Skin epidermis (tissue), 12 donors: ENCODE measurements around the gene ZNF407.

Experiments used
- H3K27ac ChIP-seq, 21 experiments: fragments of 200-600 bp; sonication (generic) in 11 of 21; one replicate each; pipeline ENCODE4 v1.5.0; 2020; ENCODE audit warnings: mild to moderate bottlenecking in 3 of 21, inconsistent platforms in 2 of 21, moderate library complexity in 2 of 21
- H3K4me3 ChIP-seq, 7 experiments: fragments of 200-600 bp; sonication (generic) in 2 of 7; one replicate each; pipeline ENCODE4 v1.5.0; 2020; ENCODE audit warnings: inconsistent platforms in 2 of 7, mild to moderate bottlenecking in 2 of 7, moderate library complexity in 1 of 7

Gene ZNF407

DNA sequence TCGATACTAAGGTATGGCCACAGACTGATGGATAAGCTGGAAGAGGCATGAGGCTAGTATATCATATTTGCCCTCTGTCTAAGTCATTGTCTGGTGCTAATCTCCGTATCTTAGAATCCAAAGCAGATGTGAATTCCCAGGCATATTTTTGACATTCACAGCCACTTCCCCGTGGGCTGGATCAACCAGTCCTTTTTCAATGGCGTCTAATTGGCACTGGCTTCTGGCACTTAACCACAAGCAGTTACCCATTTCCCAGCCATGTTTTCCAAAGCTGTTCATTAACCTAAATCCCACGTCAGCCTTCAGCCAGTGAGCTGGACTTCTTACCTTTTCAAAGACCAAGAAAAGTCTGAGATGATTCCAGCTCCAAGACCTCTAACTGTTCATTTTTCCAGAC, 20.7 kb upstream of the ZNF407 start:
- Histone ChIP-seq H3K4me3 (no peak overlapping the region), H3K27ac (no peak overlapping the region)

DNA sequence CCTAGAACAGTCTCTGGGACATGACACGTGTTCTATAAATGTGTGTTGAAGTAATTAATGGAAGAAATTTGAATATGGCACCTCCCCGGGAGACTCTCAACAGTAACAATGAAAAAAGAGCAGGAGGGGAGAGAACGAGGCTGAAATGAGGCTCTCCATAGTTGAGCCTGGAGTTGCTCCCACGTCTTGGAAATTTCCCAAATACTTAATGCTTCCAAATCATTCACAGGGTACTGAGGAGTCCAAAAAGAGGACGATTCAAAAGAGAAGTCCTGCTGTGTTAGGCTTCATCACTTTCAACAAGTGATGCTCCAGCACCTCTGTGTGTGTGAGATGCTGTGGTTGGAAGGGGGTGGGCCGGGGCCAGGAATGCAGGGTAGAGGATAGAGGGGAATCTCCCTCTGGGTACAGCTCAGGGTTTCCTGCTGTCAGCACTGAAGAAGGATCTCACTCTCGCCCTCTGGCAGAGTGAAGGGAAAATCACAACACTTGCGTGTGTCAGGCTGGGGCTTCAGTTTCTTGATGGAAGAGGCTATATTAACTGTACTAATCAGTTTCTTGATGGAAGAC, 18.1 kb upstream of the ZNF407 start:
- H3K27ac ChIP-seq, result no peak overlapping the region

DNA sequence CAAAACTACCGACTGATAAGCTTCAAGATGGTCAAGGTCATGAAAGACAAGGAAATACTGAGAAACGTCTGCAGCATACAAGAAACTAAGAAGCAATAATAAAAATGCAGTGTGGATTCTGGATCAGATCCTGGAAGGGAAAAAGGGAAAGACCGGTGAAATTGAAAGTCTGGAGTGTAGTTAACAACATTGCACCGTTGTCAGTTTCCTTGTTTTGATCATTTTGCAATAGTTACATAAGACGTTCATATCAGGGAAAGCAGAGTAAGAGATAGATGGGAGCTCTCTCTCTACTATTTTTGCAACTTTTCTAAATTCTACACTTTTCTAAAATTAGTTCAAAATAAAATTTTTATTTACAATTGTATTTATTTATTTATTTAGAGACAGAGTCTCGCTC, 15.0 kb upstream of the ZNF407 start:
- Histone ChIP-seq H3K27ac (no peak overlapping the region), H3K4me3 (no peak overlapping the region)

More for the DNA sequence above, 18.1 kb upstream of the ZNF407 start:
- H3K4me3 ChIP-seq, result no peak overlapping the region

DNA sequence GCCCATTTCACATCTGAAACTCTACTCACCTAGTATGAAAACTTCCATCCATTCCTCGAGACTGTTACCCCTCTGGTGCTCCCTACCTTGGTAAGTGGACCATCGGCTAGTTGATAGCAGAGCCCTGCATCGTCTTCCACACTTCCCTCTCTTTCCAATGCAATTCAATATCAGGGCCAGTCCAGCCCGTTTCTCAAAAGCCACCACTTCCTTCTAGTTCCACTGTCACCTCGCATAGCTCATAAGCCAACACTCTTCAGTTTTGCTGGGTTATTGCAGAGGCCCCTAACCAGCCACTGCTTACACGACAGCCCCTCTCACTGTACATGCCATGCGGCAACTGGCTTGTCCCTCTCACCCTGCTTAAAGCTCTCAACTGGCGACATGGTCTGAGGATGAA, 10.2 kb upstream of the ZNF407 start:
- Histone ChIP-seq H3K27ac (no peak overlapping the region), H3K4me3 (no peak overlapping the region)

DNA sequence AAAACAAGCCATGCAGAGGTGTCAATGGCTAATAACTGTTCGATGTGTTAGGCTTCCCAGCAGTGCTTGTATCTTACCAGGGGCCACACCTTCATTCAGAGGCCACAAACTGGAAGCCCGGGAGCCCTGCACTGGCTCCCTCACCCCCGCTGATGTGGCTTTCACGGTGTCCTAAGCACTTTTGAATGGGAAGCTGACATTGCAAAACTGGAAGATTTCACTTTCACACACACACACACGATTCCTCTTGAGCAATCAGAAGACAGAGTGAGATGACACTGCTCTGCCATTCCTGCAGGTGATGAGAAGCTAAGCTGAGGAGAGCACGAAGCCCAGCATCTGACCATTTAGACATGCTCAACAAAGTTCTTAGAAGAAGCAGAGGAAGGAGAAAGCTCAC, 8.6 kb upstream of the ZNF407 start:
- no peak overlapping the region for H3K4me3 ChIP-seq
- no peak overlapping the region for H3K27ac ChIP-seq

DNA sequence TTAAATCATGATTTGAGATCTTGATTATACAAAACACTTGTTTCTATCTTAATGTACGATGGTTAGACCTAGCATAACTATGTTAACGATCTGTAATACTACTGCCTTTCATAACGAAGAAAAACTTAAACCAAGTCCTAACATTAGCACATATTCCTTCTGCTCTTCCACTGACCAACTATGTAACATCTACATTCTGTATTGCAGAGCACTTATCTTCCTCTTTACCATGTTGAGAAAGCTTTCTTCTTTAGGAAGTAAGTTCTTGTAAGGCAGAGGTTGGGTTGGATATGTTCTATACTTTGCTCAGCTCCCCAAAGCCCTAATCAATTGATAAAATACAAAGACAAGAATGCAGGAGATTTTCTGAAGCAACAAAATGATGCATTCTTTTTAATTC, 7.9 kb upstream of the ZNF407 start:
- no peak overlapping the region for H3K4me3 ChIP-seq
- no peak overlapping the region for H3K27ac ChIP-seq

DNA sequence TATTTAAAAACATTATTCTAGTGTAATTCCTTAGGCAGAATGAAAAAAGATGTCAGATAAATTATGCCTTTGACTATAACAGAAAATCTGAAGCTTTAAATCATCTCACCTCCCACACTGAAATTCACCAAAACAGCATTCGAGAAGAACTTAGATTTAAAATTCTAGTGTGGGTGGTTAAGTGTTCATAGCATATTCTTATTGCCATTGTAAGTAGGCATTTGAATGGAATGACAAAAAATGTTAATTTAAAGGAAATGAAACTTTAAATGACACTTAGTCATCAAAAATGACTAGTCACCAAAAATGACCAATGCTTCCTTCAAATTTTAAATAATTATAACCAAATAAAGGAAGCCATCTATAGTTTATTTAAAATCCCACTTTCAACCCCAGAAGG, 7.0 kb upstream of the ZNF407 start:
- no peak overlapping the region for H3K4me3 ChIP-seq
- H3K27ac ChIP-seq, result no peak overlapping the region

DNA sequence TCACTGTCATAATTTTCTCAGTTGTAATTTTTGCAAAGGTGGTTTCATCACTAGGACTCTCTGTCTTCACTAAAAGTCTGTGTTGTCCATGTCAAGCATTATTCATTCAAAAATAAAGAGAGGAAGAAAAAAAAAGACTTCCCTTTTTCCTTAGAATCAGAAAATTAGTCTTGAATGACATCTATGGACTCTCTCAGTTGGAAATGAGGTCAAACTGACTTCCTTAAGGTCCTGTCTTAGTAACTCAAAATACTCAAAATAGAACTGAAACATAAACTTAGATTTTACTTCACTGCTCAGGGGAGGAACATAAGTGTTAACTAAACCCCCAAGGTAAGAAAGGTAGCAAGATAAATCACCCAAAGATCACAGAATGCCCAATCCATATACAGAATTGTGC, 2.2 kb upstream of the ZNF407 start:
- Histone ChIP-seq H3K27ac (no peak overlapping the region), H3K4me3 (no peak overlapping the region)

DNA sequence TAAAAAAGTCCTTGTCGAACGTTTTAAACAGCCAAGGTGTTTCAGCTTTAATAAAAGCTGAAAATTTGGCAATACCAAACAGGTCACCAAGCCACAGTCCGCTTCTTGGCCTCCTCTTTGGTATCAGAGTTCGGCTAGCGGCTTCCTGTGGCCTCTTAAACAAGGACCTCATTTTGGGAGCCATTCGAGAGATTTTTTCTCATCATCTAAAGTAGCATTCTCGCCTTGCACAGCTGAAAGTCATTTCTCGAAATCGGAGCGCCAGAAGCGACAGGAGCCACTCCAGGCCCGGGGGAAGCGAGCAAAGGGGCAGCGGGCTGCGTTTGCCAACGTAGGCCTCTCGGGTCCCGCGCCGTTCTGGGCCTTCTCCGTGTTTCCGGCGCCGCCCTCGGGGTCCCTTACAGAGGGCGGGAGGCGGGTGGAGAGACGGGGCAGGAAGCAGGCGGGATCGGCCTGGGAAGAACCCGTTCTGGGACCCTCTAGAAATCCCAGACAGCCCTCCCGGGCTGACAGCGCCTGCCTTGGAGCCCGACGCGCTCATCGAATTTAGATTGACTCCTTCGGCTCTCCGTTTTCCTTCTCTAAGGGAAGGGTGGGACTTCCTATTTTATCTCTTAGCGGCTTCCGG, 522 bp upstream of the ZNF407 start:
- Histone ChIP-seq H3K4me3 (peak overlapping the region; percentile 77 to 98 (median 96)), H3K27ac (peak overlapping the region; percentile 97 to 100 (median 100))

DNA sequence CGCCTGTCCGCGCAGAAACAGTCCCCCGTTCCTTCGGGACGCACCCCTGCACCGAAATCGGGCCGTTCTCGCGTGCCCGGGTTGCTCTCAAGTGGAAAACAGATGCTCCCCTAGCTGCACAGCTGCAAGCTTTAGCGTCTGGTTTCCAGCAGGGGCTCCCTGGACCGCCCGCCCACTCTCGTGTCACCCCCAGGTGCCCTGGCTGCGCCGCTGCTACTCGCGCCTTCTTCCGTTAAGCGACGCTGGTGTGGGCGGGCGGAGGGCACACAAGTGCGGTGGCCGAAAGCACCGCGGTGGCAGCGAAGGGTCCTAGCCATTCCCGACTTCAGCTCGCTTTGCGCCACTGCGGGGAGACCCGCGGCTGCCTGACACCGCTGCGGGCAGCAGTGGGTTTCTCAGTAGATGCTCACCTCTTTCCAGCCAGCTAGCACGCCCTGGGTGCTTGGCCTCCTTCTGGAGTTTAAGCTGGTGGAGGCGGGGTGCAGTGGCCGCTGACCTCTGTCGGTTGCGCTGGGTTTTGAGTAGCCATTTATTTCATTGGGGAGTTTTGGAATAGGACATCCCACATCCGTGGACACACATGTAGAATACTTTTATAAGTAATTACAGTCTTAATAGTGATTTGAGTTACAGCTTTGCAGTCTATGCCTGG, 806 bp downstream of the ZNF407 start:
- Histone ChIP-seq H3K4me3 (peak overlapping the region; percentile 77 to 98 (median 96)), H3K27ac (peak overlapping the region; percentile 97 to 100 (median 100))

DNA sequence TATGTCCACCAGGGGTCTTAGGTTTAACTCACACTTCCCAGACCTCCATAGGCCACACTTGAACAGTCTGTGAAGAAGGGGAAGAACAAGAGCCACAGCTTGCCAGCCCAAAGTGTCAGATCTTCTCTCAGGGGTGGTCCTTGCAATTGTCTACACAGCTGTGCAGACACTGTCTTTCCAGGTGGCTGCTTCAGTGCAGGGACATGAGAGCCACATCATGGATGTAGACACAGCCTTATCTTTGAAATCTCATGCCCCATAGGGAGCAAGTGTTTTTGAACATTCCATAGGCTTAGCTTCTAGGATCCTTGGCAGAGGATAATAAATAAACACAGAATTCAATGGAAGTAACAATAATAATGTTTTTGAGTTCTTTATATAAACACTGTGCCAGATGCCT, 6.7 kb downstream of the ZNF407 start:
- H3K27ac ChIP-seq, result no peak overlapping the region
- H3K4me3 ChIP-seq, result no peak overlapping the region

DNA sequence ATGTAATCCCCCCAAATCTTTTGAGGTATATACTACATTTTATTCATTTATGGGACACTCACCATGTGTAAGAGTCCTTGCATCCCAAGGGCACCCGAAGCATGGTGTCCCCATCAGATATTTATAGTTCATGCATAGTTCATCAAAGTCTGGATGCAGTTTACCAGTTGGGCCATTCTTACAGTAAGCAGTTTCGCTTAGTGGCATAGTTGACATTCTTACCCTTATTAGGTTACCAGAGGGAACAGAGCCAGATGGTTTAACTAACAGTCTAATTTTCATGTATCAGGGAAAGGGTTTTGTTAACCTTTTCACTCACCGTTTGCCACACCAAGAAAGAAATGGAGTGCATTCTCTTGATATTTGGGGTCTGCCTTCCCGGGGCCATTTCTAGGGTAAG, 7.1 kb downstream of the ZNF407 start:
- Histone ChIP-seq H3K4me3 (no peak overlapping the region), H3K27ac (no peak overlapping the region)

DNA sequence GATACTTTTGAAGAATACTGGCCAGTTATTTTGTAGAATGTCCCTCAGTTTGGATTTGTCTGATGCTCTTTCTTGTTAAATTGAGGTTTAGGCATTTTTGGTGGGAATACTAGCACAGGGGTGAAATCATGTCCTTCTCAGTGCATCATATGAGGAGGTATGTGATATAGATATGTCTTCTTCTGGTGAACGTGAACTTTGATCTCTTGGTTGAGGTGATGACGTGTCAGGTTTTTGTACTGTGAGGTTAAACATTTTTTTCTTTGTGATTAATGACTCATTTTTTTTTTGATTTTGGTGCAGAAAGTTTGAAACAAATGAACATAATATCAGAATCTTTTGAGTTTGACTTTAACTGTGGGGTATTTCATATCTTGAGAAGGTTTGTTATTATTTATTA, 11.0 kb downstream of the ZNF407 start:
- Histone ChIP-seq H3K4me3 (no peak overlapping the region), H3K27ac (no peak overlapping the region)

DNA sequence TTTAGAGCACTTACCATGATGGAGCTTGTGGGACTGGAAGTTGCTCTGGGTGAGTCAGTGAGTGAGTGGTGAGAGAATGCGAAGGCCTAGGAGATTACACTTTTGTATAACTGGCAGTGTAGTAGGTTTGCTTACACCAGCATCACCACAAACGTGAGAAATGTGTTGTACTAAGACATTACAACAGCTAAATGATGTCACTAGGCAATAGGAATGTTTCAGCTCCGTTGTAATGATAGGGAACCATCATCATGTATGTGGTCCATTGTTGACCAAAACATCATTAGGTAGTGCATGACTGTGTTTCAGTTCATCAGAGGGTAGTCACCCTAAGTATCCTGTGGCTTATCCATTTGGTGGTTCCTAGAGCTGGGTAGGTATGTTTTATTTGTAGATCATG, 11.9 kb downstream of the ZNF407 start:
- Histone ChIP-seq H3K27ac (no peak overlapping the region), H3K4me3 (no peak overlapping the region)

DNA sequence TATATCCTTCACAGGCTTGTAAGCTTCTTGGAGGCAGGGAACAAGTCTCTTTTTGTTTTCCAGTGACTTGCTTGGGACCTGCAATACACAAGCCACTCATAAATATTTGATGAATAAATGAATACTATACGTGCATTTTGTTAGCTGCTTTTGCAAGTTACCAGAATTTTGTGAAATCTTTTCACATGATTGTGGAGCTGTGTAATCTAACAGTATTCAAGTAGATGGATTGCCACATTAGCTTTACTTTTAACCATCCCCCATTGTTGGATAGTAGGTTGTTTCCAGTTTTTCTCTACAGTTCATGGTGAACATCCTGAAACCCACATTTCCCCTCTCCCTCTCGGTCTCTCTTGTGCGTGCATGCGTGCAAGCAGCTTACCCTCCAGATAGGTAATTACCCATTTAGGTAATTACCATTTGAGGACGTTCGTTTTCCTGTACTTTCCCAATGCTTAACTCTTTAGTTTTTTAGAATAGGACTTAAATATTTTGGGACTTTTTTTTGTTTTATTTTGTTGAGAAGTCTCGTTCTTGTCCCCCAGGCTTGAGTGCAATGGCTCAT, 12.5 kb downstream of the ZNF407 start:
- Histone ChIP-seq H3K27ac (no peak overlapping the region), H3K4me3 (no peak overlapping the region)

DNA sequence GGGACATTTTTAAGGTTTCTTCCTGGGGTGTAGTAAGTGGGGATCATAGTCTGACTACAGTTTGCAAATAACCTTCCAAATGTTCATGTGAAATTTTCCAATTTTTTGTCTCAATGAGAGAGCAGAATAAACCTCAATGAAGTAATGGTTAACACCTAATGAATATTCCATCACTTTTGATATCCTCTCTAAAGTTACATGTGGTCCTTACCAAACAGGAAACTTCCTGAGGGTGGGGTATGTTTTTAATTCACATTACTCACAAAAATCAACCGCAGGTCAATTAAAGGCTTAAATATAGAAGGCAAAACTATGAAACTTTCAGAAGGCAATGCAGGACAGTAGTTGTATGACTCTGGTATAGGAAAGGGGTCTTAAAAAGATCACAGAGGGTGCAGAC, 13.2 kb downstream of the ZNF407 start:
- Histone ChIP-seq H3K27ac (no peak overlapping the region), H3K4me3 (no peak overlapping the region)

DNA sequence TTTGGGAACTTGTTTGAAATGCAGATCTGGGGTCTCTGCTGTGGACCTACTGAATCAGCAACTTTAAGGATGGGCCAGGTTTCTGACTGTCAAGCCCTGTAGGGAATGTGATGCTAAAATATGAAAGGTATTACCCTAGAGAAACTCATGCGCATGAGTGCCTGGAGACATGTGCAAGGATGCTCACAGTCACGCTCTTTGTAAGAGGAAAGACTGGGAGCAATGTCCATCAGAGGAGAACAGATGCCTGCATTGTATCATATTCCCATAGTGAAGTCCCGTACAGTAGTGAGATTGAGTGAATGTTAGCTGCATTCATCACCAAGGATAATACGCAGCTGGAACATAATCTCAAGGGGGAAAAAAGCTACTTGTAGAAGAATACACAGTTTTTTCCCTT, 14.1 kb downstream of the ZNF407 start:
- Histone ChIP-seq H3K4me3 (no peak overlapping the region), H3K27ac (no peak overlapping the region)

DNA sequence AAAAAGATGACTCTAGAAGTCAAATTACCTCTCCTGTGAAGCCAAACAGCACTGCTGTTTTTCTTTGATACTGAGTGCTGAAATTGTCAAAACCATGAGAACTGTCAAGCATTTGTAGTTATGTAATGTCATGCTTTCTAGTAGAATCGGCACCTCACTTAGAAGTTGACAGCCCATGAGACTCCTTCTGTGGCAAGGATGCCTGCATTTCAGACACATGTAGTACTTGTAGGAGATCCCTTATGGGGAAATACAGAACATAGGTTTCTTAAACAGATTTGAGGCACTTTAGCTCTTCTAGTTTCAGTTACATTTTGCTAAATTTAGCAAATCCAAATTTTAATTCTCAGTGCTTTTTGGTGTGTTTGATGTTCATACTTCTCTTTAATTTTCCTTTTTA, 15.7 kb downstream of the ZNF407 start:
- Histone ChIP-seq H3K4me3 (no peak overlapping the region), H3K27ac (peak overlapping the region in 1 of 21 experiments; percentile 5)

DNA sequence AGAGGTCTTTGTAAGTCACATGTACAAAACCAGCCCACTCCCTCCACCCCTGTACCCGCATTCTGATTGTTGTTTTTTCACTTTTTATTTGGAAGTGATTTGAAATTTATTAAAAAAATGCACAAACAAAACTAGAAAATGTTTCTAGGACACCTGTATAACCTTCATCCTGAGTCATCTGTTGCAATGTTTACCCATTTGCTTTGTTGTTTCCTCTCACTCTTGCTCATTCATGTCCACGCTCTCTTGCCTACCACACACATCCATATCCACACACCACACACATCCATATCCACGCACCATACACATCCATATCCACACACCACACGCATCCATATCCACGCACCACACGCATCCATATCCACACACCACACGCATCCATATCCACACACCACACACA, 18.8 kb downstream of the ZNF407 start:
- H3K4me3 ChIP-seq, result no peak overlapping the region
- H3K27ac ChIP-seq, result no peak overlapping the region

DNA sequence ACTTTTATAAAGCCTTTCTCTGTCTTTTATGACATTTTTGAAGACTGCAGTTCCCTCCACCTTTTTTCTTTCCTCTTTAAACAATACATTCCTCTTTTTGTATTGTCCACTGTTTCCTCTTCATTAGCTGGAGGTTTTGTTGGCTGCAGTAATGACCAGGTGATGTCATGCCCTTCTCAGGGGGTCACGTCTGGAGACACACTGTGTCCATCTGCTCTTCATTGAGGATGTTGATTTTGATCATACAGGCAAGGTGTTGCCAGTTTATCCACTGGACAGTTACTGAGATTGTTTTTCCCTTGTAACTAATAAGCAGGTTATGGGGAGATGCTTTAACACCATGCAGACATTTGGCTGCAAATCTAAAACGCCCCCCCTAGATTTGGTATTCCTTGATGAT, 19.8 kb downstream of the ZNF407 start:
- no peak overlapping the region for H3K4me3 ChIP-seq
- no peak overlapping the region for H3K27ac ChIP-seq

DNA sequence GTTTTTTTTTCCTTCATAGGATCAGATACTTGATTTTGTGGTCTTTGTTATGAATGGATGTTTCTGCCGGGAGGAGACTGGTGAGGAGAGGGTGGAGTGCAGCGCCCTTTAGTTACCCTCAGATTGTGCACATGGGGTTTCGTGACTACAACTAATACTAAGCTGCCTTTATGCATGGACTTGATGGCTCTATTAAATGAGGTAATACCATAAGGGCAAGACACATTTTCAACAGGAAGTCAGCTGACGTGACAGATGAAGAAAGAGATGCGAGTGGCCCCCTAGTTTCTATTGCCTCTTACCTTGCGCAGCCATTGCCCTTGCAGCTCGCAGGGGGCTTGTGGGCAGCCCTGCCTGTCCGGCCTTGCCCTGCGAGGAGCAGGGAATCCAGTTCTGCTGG, 24.4 kb downstream of the ZNF407 start:
- Histone ChIP-seq H3K27ac (no peak overlapping the region), H3K4me3 (no peak overlapping the region)
